Measurements from ENCODE around the gene MYO1F. TPM values are rescaled to one million over a fixed set of nuclear protein-coding genes. Genes with fewer than 3 reads are reported as not detected.
A peak's percentile ranks its signal among the peaks of the same experiment; 100 is the strongest.
"Not testable (repeated sequence)": the region's sequence is repeated elsewhere in the genome, so short reads cannot be mapped to it uniquely, and the experiment has no call there.

Gene MYO1F
- total RNA-seq (2022) (1.3 TPM in 1 of 2 replicates, not detected in the other), Bru-seq, nascent RNA (percentile 8 among the genes with signal in this experiment), BruChase-seq, experiment 1, labeled RNA remaining after a 6-hour chase (percentile 6 among the genes with signal in this experiment), BruChase-seq, experiment 2, labeled RNA remaining after a 2-hour chase (not detected)
- long read RNA-seq, partial matches to known transcripts, result 2 of 10 reads
- long read RNA-seq, other reads (novel, unspliced or antisense), result 8 of 10 reads

GRCh38 chr19:8577247-8577646, at the start of gene MYO1F:
TSS of gene MYO1F (minus strand) at chr19:8577442. CDS start at chr19:8577309, 133 bp downstream.
- TF ChIP-seq CTCF (IDR thresholded peaks at IDR 0.05; ENCODE audit: unreplicated experiment), result no peak
- Mint-ChIP-seq H3K9me3 (ENCODE audit: low read depth, unreplicated experiment) (no peaks in the 10 kb centered on the region), H3K36me3 (ENCODE audit: insufficient read depth, unreplicated experiment) (peaks cover 3% of the 10 kb centered on the region), H3K4me1 (ENCODE audit: low read depth, unreplicated experiment) (no peaks in the 10 kb centered on the region), H3K27me3 (ENCODE audit: unreplicated experiment) (peaks cover 63% of the 10 kb centered on the region), H3K27ac (ENCODE audit: unreplicated experiment) (no peak within 1 kb of the TSS), H3K4me3 (ENCODE audit: low read depth, unreplicated experiment) (no peak within 1 kb of the TSS)
- intact Hi-C loops (cut with micrococcal nuclease; ENCODE audit: unreplicated experiment), result no loop called here
- CTCF ChIA-PET, result no interaction called here
- DNase-seq, result no peak
- BruUV-seq (replicated peaks), result no TSS peak

GRCh38 chr19:8626842-8627241, 49.6 kb upstream of the MYO1F start:
- CTCF ChIA-PET, result no interaction called here

GRCh38 chr19:8622886-8623285, 45.6 kb upstream of the MYO1F start:
- H3K4me1 Mint-ChIP-seq (ENCODE audit: low read depth, unreplicated experiment); H3K27ac Mint-ChIP-seq (ENCODE audit: unreplicated experiment); CTCF ChIA-PET; DNase-seq; H3K9me3 Mint-ChIP-seq (ENCODE audit: low read depth, unreplicated experiment); intact Hi-C loops (cut with micrococcal nuclease; ENCODE audit: unreplicated experiment); H3K36me3 Mint-ChIP-seq (ENCODE audit: insufficient read depth, unreplicated experiment); H3K4me3 Mint-ChIP-seq (ENCODE audit: low read depth, unreplicated experiment); BruUV-seq (replicated peaks): not testable (repeated sequence)
- peaks cover 18% of the 10 kb centered on the region for H3K27me3 Mint-ChIP-seq (ENCODE audit: unreplicated experiment)

More at GRCh38 chr19:8626842-8627241, 49.6 kb upstream of the MYO1F start:
- Mint-ChIP-seq H3K9me3 (ENCODE audit: low read depth, unreplicated experiment) (no peaks in the 10 kb centered on the region), H3K36me3 (ENCODE audit: insufficient read depth, unreplicated experiment) (no peaks in the 10 kb centered on the region), H3K4me1 (ENCODE audit: low read depth, unreplicated experiment) (no peaks in the 10 kb centered on the region), H3K27me3 (ENCODE audit: unreplicated experiment) (no peaks in the 10 kb centered on the region), H3K4me3 (ENCODE audit: low read depth, unreplicated experiment) (no peak overlapping the region), H3K27ac (ENCODE audit: unreplicated experiment) (no peak overlapping the region)
- no peak for TF ChIP-seq CTCF (IDR thresholded peaks at IDR 0.05; ENCODE audit: unreplicated experiment)
- no peak for DNase-seq
- intact Hi-C loops (cut with micrococcal nuclease; ENCODE audit: unreplicated experiment), result no loop called here
- no TSS peak for BruUV-seq (replicated peaks)

GRCh38 chr19:8618751-8619150, 41.5 kb upstream of the MYO1F start:
- no peaks in the 10 kb centered on the region for H3K9me3 Mint-ChIP-seq (ENCODE audit: low read depth, unreplicated experiment)
- no peak for DNase-seq
- H3K36me3 Mint-ChIP-seq (ENCODE audit: insufficient read depth, unreplicated experiment), result no peaks in the 10 kb centered on the region
- no peak overlapping the region for H3K4me3 Mint-ChIP-seq (ENCODE audit: low read depth, unreplicated experiment)
- CTCF ChIA-PET, result no interaction called here
- no TSS peak for BruUV-seq (replicated peaks)
- intact Hi-C loops (cut with micrococcal nuclease; ENCODE audit: unreplicated experiment), result no loop called here
- TF ChIP-seq CTCF (IDR thresholded peaks at IDR 0.05; ENCODE audit: unreplicated experiment), result no peak
- H3K27me3 Mint-ChIP-seq (ENCODE audit: unreplicated experiment), result peaks cover 43% of the 10 kb centered on the region
- no peaks in the 10 kb centered on the region for H3K4me1 Mint-ChIP-seq (ENCODE audit: low read depth, unreplicated experiment)
- no peak overlapping the region for H3K27ac Mint-ChIP-seq (ENCODE audit: unreplicated experiment)

- H3K4me3 Mint-ChIP-seq (ENCODE audit: low read depth, unreplicated experiment), result no peak overlapping the region
- H3K9me3 Mint-ChIP-seq (ENCODE audit: low read depth, unreplicated experiment), result no peaks in the 10 kb centered on the region
- H3K4me1 Mint-ChIP-seq (ENCODE audit: low read depth, unreplicated experiment), result no peaks in the 10 kb centered on the region
- TF ChIP-seq CTCF (IDR thresholded peaks at IDR 0.05; ENCODE audit: unreplicated experiment), result no peak
- peaks cover 43% of the 10 kb centered on the region for H3K27me3 Mint-ChIP-seq (ENCODE audit: unreplicated experiment)
- BruUV-seq (replicated peaks), result no TSS peak
- CTCF ChIA-PET, result no interaction called here
- no peak for DNase-seq
- H3K36me3 Mint-ChIP-seq (ENCODE audit: insufficient read depth, unreplicated experiment), result no peaks in the 10 kb centered on the region
- no peak overlapping the region for H3K27ac Mint-ChIP-seq (ENCODE audit: unreplicated experiment)
- intact Hi-C loops (cut with micrococcal nuclease; ENCODE audit: unreplicated experiment), result no loop called here
Observed at GRCh38 chr19:8617984-8618383, 40.7 kb upstream of the MYO1F start.

- H3K27ac Mint-ChIP-seq (ENCODE audit: unreplicated experiment); CTCF ChIA-PET; DNase-seq; H3K36me3 Mint-ChIP-seq (ENCODE audit: insufficient read depth, unreplicated experiment); H3K9me3 Mint-ChIP-seq (ENCODE audit: low read depth, unreplicated experiment); H3K4me1 Mint-ChIP-seq (ENCODE audit: low read depth, unreplicated experiment); H3K4me3 Mint-ChIP-seq (ENCODE audit: low read depth, unreplicated experiment); intact Hi-C loops (cut with micrococcal nuclease; ENCODE audit: unreplicated experiment); BruUV-seq (replicated peaks): not testable (repeated sequence)
- peaks cover 43% of the 10 kb centered on the region for H3K27me3 Mint-ChIP-seq (ENCODE audit: unreplicated experiment)
Observed at GRCh38 chr19:8617325-8617724, 40.1 kb upstream of the MYO1F start.

Measured in Calu3 (cell line).